Activated T-cell treated with anti-CD3 and anti-CD28 coated beads for 48 hours (primary cell): Measurements from ENCODE around the gene OCSTAMP.

Source experiments
- DNase-seq: peaks from one replicate; pipeline ENCODE4 v3.0.0-alpha.2; 2020; ENCODE audit warnings: low read depth

OCSTAMP gene, protein sequence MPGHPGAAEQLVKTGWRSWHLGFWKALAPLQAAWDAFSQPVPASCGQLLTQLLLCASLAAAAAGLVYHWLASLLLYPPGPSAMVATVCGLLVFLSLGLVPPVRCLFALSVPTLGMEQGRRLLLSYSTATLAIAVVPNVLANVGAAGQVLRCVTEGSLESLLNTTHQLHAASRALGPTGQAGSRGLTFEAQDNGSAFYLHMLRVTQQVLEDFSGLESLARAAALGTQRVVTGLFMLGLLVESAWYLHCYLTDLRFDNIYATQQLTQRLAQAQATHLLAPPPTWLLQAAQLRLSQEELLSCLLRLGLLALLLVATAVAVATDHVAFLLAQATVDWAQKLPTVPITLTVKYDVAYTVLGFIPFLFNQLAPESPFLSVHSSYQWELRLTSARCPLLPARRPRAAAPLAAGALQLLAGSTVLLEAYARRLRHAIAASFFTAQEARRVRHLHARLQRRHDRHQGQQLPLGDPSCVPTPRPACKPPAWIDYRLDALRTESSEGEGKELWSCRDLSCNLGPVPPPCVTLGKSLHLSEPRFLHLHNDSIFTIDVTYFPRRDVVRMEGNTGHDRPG

DNA sequence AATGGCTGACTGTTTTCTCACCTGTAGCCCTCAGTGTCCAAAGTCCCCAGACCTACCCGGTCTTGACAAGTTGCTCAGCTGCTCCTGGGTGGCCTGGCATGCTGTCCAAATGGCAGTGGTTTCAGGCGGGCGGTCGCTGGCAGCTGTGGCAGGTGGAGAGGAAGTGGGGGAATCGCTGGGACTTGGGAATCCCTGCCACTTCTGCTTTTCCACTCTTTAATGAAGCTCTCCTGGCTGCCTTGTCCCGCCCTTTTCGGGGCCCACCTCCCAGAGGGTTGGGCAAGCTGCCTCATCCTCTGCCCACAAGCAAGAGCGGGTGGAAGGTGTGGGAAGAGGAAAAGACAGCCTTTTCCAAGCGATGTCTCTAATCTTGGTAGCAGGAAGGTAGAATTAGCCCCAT, at the start of gene OCSTAMP:
TSS of gene OCSTAMP (minus strand) at position 194 of the 400 bp plus-strand sequence. CDS start at position 100, 94 bp downstream.
- DNase-seq = no peak

DNA sequence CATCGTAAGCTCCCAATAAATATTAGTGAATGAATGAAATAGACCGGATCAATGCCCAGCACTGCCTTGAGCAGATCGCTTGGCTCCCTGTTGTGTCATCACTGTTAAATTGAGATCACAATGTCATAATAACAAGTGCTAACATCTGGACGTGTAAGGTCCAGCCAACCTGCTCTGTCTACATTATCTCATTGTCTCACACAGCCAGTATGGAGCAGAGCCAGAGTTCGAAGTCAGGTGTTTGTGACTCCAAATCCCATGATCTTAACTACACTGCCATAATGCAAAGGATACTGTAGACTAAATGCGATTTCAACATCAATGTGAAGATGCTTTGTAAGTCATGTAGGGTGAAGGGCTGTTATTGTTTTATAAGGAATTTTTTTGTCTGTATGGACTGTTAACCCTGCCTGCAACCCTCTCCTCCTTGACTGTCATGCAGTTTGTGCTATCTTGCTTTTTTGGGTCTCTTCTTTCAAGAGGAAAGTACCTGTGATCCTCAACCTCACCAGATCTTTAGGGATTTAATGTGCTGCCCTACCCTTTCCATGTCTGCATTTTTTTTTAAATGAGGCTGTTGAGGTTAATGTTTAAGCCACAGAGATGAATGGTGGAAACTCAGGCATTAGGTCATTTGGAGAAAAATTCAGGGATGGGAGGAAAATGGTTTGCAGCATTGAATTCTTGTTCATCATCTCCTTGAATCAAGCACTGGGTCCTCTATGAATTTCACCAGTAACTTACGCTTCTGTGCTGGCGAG, 49.0 kb upstream of the OCSTAMP start:
- no peak for DNase-seq

DNA sequence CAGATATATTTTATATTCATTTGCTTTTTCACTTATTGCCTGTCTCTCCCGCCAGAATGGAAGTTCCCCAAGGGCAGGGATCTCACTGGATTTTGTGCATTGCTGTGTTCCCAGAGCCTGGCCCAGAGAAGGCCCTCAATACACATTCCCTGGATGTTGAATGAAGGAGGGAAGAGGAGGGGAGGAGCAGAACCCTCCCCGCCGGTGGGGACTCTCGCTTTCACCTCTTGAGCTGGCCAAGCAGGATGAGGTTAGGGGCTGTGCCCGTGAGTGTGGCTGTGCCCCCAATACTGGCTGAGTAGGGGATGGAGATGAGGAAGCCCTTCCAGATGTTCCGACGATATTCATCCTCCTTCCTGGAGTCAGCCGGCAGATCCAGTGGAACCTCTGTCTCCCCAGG, 45.5 kb upstream of the OCSTAMP start:
- DNase-seq = no peak

DNA sequence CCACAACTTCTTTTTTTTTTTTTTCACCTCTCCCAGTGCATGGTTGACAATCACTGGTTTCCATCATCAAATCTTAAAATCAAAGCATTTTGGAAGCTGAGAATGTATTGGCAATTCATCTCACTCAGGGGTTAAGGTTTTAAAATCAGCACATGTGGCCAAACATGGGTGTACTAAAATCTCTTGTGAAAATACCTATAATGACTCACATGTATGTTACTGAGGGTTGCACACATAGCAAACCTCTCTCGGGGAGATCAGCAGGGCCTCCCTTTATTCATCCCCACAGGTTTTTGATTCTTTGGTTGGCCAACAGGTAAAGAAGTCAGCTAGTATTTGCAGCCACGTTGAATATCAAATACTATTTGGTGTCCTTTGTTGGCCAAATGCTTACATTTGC, 44.3 kb upstream of the OCSTAMP start:
- no peak for DNase-seq

DNA sequence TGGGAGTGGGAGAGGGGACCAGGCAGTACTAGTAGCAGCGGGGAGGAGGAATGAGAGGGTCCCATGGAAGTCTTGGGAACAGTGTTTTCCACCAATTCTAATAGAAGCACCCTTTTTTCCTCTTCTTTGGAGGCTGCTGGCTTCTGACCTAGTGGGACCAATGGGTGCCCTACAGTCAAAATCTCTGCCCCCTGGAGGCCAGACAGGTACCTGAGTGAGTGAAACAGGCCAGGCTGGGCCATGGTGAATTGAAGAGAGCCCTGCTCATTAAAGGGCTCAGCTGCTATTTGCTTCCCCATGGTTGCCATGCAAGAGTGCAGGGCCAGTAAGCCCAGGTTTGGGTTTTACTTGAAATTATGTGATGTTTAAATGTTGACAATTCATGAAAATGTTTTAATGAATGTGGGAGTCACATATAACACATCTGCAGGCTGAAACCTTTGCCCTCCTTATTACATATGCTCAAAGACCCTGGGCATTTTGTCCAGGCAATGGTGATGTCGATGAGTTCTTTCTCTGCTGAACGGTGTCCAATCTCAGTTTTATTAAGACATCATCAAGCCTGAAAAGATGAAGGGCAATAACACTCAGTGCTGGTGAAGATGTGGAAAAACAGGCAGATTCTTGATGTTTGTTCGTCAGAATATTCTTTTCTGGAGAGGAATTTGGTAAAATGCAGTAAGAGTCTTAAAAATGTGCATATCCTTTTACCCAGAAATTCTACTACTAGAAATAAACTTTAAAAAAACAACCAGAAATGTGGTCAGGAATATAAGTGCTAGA, 42.3 kb upstream of the OCSTAMP start:
- DNase-seq = no peak

DNA sequence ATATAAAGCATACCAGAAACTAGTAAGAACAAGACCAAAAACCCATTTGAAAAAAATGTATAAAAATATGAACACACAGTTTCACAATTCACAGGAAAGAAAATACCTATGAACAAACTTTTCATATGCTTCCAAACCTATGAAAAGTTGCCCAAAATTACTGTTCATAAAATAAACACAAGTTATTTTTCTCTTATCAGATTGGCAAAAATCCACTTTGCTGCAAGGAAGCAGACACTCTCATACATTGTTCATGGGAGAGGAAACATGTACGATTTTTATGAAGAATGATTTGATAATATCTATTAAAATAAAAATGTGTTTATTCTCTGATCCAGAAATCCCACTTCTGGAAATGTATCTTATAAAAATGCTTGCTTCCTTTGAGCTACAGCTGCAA, 40.0 kb upstream of the OCSTAMP start:
- DNase-seq = no peak

DNA sequence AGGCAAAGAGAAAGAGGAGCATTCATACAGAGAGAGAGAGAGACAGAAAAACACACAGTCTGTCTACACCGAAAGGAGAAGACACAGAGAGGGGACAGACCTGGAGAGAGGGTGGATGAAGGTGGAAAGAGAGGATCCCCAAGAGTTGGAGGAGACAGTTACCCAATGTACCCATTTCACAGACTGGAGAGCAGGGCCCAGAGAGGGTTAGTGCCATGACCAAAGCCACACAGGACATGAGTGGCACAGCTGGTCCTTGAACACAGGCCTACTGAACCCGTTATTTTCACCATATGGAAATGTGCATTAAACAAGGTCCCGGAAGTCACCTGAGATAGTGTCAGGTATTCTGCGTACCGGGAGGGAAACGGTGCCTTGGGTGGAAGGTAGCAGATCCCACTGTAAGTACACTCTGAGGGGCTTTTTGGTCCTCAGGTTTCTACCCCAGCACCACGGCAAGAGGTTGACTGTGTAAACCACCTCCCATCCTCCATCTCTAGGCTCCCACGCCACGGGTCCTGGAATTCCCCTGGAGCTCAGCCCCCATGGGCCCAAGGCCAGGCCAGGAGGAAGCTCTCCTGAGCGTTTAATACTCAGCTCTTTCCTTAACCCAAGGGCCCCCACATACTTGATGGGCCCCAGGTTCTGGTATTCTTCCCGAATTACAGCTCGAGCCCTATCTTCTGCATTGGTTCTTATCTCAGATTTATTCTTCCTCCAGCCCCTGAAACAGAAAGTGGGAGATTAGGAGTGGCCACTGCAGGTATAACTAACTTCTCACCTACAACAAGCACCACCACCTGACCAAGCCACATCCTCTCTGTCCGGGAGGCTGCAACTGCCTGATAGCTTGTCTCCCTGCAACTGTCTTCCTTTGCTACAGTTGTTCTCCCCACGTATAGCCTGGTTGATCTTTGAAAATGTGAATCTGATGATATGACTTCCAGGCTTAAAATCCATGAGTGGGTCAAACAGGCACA, 38.4 kb upstream of the OCSTAMP start:
- DNase-seq = no peak

DNA sequence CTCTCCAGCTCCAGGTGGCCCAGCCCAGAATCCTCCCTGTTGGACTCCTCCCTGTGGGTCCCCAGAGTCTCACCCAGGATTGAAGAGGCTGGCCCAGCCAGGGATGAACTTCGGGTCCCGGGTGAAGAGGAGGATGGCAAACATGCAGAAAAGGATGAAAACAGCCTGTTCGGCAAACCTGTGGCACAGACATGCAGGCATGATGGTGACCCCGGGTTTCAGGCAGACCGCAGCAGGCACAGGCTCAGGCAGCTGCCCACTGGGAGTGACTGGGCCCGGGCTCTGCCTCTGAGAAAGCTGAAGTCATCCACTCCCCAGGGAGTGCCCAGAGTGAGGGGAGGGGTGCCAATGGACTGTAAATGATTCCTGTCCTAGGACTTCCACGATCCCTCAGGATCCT, 37.5 kb upstream of the OCSTAMP start:
- DNase-seq = no peak

DNA sequence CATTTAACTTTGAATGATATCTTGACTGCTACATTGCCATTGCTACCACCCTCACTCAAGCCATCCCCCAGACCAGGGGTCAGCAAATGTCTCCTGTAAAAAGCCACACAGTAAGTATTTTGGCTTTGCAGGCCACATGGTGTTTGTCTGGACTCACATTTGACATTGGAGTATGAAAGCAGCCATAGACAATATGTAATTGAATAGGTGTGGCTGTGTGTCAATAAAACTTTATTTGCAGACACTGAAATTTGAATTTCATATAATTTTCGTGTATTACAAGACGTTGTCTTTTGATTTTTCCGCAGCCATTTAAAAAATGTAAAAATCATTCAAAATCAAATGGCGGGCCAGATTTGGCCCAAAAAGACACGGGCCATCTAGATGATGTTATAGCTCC, 36.3 kb upstream of the OCSTAMP start:
- no peak for DNase-seq

DNA sequence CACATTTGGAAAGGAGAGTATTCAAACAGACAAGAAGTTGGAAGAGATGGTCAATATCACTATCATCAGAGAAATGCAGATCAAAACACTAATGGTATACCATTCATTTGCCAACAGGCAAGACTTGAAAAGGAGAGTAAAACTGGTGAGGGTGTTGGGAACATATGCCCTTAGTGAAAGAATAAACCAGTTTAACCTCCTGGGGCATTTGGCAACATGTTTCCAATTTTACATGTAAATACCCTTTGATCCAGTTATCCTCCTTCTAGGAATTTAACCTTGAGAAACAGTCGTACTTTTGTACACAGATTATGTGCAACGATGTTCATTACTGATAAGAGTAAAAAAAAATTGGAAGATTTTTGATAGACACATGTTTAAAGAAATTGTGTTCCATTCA, 34.1 kb upstream of the OCSTAMP start:
- DNase-seq = no peak

DNA sequence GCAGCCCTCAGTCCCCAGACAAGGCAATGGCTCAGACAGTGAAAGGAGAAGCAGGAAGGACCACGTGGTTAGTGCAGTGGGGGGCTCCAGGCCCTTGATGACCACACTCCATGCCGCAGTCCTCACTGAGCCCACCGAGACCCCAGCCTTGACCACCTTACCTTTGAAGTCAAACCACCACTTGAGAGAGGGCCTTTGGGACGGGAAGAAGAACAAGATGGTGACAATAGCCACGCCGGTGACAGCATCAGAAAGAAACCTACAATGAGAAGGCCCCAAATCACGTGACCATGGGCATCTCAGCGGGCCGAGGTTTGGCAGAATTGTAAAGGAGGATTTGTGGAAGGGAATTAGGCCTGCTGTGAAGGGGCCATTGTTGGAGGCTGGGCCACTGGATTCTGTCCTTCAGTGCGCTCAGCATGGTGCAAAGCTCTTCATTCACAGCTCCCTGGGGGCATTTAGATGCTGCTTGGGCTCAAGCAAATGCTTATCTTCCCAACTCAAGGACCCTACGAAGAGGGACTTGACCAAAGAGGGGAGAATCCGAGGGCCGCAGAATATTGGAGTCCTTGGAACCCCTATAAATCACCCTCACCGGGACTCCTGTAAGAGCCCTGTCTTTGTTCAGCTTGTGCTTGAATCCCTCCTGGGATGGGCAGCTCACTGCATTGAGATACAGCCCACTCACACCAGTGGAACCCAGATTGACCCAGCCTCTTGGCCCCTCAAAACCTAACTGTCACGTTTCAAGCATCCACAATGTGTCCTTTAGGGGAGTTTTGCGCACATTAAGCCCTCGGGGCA, 33.2 kb upstream of the OCSTAMP start:
- DNase-seq = no peak

DNA sequence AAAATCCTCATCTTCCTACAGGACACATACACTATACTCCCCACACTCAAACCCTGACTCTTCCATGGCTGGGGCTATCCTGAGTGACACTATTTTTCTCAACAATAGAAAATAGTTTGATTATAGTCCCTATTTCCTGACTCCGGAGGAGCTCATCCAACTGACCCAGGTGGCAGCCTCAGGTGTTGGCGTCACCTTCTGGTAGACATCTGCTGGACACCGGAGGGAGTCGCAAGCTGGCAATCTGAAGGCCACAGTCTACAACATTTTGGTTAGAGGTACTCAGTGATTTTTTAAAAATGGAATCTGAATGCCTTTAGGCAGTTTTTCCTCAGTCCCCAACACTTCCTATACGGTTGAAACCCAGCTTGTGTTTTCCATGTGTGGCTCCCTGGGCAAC, 32.2 kb upstream of the OCSTAMP start:
- DNase-seq = no peak

DNA sequence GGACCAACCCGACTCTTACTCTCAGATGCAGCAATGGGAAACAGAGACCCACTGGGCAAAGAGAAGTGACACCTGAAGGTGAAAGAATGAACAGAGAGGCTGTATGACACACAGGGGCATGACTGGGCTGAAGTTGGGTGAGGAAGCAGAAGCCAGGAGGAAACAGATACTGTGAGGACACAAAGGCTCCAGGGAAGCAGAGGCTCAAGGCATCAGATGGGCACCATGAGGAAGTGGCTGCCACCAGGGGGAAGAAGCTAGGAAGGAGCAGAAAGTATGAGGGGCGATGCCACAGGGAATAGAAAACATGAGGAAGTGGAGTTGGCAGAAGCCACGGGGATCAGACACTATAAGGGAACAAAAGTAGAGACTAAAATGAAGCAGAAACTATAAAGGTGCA, 30.9 kb upstream of the OCSTAMP start:
- no peak for DNase-seq

DNA sequence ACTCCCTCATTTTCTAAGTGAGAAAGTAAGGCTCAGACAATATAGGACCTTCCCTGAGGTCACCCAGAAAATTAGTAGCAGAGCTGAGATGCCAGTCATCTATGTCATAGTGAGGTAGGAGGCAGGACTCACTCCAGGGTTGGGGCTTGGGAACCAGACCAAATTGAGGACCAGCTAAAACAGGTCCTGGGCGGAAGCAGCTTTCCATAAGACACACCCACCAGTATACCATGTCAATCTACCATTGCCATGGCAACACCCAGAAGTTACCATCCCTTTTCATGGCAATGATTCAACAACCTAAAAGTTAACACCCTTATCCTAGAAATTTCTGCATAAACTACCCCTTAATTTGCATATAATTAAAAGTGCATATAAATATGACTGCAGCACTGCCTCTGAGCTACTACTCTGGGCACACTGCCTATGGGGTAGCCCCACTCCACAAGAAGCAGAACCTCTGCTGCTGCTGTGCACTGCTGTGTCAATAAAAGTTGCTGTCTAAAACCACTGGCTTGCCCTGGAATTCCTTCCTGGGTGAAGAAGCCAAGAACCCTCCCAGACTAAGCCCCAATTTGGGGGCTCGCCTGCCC, 30.3 kb upstream of the OCSTAMP start:
- no peak for DNase-seq

DNA sequence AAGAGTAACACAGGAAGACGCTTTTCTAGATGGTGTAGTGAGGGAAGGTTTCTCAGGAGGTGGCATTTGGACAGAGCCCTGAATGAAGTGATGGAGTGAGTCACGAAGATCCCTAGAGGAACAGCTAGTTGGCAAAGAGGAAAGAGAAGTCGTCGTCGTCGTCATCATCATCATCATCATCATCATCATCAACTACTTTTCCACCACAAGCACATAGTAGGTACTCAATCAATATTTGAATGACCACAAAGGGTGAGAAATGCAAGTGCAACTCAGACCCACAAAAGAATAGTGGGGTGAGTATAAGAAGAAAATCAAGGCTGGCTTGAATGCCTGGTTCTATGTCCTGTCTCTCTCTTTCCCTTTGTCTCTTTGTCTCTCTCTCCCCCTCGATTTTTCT, 28.3 kb upstream of the OCSTAMP start:
- DNase-seq = no peak

DNA sequence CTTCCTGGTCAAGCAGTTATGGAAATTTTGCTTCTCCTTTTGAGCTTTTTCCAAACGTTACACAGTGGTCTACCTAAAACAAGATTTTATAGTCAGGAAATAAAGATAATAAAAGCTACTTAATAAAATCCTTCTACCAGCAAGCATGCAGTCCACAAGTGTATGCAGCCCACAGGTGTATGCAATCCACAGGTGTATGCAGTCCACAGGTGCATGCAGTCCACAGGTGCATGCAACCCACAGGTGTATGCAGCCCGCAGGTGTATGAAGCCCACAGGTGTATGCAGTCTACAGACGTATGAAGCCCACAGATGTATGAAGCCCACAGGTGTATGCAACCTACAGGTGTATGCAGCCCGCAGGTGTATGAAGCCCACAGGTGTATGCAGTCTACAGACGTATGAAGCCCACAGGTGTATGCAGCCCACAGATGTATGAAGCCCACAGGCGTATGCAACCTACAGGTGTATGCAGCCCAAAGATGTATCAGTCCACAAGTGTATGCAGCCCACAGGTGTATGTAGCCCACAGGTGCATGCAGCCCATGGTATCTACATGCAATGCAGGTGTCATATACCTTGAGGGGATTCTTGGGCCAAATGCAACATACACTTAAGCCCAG, 26.4 kb upstream of the OCSTAMP start:
- DNase-seq = no peak

DNA sequence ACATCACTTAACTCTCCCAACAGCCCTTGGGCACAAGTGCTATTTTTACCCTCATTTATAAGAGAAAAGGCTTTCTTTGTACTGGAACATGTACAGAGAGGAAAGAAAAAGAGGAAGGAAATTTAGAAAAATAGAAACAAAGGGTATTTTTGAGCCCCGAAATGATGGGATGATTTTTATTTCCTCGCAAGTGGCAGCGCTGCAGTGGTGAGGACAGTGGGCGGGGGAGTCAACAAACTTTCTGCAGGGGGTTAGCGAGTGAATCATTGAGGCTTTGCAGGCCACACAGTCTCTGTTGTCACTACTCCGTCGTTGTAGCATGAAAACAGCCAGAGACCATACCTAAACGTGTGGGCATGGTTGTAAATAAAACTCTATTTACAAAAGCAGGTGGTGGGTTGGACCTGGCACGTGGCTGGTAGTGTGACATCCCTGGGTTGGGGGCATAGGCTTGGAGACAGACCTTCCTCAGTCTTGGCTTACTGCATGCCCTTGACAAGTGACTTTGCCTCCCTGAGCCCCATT, 25.5 kb upstream of the OCSTAMP start:
- no peak for DNase-seq

DNA sequence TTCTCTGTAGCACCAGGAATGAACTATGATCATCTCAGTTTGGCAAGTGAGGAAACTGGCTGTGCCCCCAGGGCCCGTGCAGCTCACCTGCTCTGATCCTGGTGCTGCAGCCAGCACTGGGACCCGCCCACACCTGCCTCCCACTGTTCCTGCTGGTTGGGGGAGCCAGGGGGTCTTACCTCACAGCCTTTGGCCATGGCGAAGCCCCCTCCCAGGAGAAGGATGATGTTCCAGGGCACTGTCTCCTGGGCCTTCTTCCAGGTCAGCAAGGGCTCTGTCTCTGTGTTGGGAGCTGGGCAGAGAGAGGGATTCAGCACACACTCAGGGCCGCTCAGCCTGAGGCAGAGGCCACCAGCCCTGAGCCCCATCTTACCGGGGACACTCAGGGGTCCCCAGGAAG, 24.9 kb upstream of the OCSTAMP start:
- no peak for DNase-seq
